Caki2 (cell line): Measurements from ENCODE around the gene PDE2A. TPM values are rescaled to one million over a fixed set of nuclear protein-coding genes. Genes with fewer than 3 reads are reported as not detected.
A peak's percentile ranks its signal among the peaks of the same experiment; 100 is the strongest.

Experiments
- DNase-seq: peaks from one replicate; pipeline ENCODE4 v3.0.0-alpha.2; 2015; ENCODE audit warnings: low read depth
- in situ Hi-C: cut with HindIII; loops from 2 replicates; pipeline ENCODE4 v1.10.0; 2016; ENCODE audit warnings: low sequenced_read_pairs, low pct_unique_long_range_greater_than_20kb, mixed read lengths
- total RNA-seq: library from RNA; depleted of rRNA; stranded (reverse); fragments of >200 nt; shearing (Covaris generic); gene quantifications from 2 replicates; pipeline ENCODE4 v1.2.3, GENCODE V29; 2014; ENCODE audit warnings: low replicate concordance

The PDE2A gene
- total RNA-seq, 1 experiment from 2014 or later, result 1.5 TPM

- no peak for DNase-seq
- in situ Hi-C loops, result no loop called here
These were observed 85.5 kb downstream of the PDE2A start for GRCh38 chr11:72588421-72589410.

- DNase-seq, result no peak
- in situ Hi-C loops, result no loop called here
These were observed 86.5 kb downstream of the PDE2A start for GRCh38 chr11:72587696-72588095.

GRCh38 chr11:72586321-72587090 is 87.7 kb downstream of the PDE2A start:
- no peak for DNase-seq
- in situ Hi-C loops, result no loop called here

GRCh38 chr11:72585762-72586311 is 88.4 kb downstream of the PDE2A start:
- peak; percentile 30 for DNase-seq
- in situ Hi-C loops, result no loop called here

- in situ Hi-C loops, result no loop called here
These were observed 89.2 kb downstream of the PDE2A start for GRCh38 chr11:72584939-72585597.

GRCh38 chr11:72584293-72584938 is 89.8 kb downstream of the PDE2A start:
- no peak for DNase-seq
- in situ Hi-C loops, result no loop called here

More at GRCh38 chr11:72584939-72585597, 89.2 kb downstream of the PDE2A start:
- DNase-seq, result no peak

GRCh38 chr11:72583616-72584292 is 90.5 kb downstream of the PDE2A start:
- in situ Hi-C loops, result no loop called here
- DNase-seq, result no peak

GRCh38 chr11:72583177-72583553 is 91.1 kb downstream of the PDE2A start:
- no peak for DNase-seq
- in situ Hi-C loops, result no loop called here

- no peak for DNase-seq
- in situ Hi-C loops, result no loop called here
These were observed 91.7 kb downstream of the PDE2A start for GRCh38 chr11:72582206-72583176.

- in situ Hi-C loops, result no loop called here
- DNase-seq, result no peak
These were observed 93.2 kb downstream of the PDE2A start for GRCh38 chr11:72581067-72581466.

GRCh38 chr11:72580642-72580950 is 93.6 kb downstream of the PDE2A start:
- no peak for DNase-seq
- in situ Hi-C loops, result no loop called here

GRCh38 chr11:72579816-72580641 is 94.2 kb downstream of the PDE2A start:
- no peak for DNase-seq
- in situ Hi-C loops, result no loop called here

- DNase-seq, result no peak
- in situ Hi-C loops, result no loop called here
These were observed 95.0 kb downstream of the PDE2A start for GRCh38 chr11:72578991-72579815.

GRCh38 chr11:72578566-72578965 is 95.7 kb downstream of the PDE2A start:
- no peak for DNase-seq
- in situ Hi-C loops, result no loop called here

GRCh38 chr11:72578051-72578450 is 96.2 kb downstream of the PDE2A start:
- in situ Hi-C loops, result no loop called here
- DNase-seq, result no peak
